D341Med (cell line): ENCODE results near the gene ING1.
A peak's percentile ranks its signal among the peaks of the same experiment; 100 is the strongest.
"Not testable (repeated sequence)": the region's sequence is repeated elsewhere in the genome, so short reads cannot be mapped to it uniquely, and the experiment has no call there.

ENCODE experiments used
- DNase-seq: peaks from one replicate; pipeline ENCODE4 v3.0.0; 2012; ENCODE audit warnings: low spot score

Gene ING1

DNA sequence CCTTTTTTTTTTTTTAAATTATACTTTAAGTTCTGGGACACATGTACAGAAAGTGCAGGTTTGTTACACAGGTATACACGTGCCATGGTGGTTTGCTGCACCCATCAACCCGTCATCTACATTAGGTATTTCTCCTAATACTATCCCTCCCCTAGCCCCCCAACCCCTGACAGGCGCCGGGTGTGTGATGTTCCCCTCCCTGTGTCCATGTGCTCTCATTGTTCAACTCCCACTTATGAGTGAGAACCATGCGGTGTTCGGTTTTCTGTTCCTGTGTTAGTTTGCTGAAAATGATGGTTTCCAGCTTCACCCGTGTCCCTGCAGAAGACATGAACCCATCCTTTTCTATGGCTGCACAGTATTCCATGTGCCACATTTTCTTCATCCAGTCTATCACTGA is 17.7 kb upstream of the ING1 start:
- not testable (repeated sequence) for DNase-seq

DNA sequence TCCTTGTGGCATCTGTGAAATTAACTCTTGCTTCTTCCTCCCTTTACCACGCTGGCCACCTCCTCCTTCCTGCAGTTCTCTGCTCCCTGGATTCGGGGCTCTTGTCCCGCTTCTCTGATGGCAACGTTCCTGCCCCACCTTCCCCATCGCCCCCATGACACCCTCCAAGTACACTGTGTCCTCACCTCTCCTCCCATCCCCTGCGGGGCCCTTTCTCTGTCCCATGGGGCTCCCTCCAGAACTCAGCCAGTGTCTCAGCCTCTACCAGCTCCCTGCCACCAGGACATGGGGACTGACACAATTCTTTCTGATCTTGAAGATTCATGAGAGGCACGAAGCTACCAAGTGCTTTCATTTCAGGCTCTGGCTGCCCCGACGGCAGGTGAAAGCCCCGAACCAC is 16.7 kb upstream of the ING1 start:
- no peak for DNase-seq

DNA sequence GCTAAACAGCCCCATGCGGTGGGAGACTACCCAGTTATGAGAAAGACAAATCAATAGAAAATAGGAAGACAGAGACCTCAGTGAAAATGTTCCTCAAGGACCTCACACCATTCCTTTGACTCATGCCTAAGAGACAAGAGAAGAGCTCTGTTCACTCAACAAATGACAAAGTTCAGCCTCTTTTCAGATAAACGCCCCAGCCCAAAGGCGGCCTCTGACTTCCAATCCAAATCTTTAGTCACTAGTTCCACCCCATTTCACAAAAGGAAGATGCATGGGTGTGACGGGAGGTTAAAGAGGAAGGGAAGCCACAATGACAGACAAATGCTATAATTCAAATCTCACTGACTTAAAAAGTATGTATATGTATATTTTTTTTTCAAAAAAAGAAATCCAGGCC is 15.7 kb upstream of the ING1 start:
- DNase-seq, result no peak

DNA sequence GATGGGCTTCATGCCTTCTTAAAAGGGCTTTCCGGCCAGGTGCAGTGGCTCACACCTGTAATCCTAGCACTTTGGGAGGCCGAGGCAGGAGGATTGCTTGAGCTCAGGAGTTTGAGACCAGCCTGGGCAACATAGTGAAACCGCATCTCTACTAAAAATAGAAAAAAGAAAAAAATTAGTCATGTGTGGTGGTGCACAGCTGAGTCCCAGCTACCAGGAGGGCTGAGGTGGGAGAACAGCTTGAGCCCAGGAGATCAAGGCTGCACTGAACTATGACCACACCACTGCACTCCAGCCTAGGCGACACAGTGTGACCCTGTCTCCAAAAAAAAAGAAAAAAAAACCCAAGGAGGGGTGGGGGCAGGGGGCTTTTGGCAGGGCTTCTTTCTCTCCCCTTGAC is 14.8 kb upstream of the ING1 start:
- DNase-seq, result no peak

DNA sequence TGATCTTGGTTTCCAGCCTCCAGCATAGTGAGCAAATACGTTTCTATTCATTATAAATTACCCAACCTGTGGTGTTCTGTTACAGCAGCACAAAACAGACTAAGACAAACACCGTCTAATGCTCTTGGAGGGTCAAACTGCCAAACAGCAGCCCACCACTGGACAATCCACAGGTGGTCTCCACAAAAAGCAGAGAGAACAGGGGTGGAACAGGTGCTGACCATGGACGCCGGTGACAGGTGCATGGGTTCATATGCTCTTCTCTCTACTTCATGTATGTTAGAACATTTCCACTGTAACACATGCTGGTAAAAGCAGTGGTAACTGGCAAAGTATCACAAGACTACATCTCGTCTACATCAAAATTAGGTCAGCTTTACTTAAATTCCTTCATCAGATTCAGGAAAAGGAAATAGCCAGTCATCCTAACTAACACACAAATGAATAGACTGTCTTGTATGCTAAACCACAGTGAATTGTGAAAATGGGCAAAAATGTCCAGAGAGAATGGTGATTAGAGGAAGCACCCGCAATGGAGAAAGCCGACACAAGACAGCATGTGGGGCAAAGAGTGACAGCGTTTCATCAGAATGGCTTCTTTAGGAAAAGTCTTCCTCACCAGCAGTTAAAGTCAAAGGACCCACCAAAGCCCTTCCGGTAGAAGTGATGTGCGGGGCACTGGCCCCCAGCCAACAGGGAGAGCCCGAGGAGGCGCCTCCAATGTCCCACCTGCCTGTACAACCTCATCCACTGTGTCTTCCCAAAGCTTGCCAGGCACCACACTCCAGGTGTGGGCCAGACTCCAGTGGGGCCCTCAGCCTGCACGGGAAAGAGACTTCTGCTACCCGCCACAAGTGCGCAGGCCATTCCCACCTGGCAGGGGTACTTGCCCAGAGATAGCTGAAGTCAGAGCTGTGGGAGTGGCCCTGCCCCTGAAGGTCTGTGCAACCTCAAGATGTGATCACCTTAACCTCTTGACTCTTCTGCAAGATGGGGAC is 14.1 kb upstream of the ING1 start:
- DNase-seq, result no peak

DNA sequence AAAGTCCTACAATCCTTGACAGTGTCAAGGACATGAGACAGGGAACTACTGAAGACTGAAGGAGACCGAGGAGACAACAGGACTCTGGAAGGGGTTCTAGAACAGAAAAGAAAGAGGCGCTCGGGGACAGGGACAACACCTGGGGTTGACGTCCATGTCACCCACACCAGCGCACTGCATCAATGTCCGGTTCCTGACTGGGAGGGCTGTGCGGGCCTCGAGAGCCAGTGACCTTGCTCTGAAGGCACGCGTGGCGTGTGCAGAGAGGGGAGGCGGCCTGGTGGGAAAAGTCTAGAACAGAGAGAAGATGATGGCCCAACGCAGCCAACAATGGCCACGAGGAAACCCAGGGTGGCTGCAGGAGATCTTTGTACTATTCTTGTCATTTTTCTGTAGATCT is 13.3 kb upstream of the ING1 start:
- DNase-seq, result no peak

DNA sequence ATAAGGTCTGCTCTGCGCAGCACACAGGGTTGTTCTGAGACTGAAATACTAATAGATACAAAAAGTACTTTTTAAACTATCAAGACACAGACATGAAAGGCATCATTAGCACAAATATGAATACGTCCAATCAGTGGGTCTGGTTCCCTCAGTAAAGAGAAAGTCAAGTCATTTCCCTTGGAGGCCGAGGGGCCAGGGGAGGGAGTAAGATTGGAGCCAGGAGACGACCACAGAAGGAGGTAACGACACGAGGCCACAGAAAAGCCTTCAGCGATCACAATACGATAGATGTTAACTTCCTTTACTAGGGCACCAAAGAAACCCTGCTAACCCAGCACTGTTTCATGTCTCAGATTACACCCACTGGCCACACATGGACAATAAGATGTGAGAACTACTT is 12.9 kb upstream of the ING1 start:
- no peak for DNase-seq

DNA sequence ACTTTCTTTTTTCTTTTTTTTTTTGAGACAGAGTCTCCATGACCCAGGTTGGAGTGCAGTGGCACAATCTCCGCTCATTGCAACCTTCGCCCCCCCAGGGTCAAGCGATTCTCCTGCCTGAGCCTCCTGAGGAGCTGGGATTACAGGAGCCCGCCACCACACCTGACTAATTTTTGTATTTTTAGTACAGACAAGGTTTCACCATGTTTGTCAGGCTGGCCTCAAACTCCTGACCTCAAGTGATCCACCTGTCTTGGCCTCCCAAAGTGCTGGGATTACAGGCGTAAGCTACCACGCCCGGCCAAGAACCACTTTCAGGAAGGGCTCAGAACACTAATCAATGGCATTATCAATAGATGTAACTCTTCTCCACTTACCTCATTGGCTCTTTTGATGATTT is 12.4 kb upstream of the ING1 start:
- not testable (repeated sequence) for DNase-seq

DNA sequence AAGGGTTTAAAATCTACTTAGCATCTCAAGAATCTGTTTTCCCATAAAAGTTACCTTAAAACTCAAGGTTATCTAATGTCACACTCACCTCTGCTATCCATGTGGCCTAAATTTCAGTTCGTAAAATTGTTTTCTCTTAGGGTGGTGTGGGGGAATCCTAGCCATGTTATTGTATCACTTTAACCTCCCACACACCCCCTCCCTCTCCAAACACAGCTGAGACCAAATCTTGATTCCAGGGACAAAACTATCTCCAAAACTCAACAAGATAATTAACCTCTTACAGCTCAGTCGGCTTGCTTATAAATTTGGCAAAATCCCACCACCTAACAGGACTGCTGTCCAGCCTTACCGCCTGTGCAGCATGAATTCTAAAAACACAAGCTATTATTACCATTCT is 11.4 kb upstream of the ING1 start:
- DNase-seq, result no peak

DNA sequence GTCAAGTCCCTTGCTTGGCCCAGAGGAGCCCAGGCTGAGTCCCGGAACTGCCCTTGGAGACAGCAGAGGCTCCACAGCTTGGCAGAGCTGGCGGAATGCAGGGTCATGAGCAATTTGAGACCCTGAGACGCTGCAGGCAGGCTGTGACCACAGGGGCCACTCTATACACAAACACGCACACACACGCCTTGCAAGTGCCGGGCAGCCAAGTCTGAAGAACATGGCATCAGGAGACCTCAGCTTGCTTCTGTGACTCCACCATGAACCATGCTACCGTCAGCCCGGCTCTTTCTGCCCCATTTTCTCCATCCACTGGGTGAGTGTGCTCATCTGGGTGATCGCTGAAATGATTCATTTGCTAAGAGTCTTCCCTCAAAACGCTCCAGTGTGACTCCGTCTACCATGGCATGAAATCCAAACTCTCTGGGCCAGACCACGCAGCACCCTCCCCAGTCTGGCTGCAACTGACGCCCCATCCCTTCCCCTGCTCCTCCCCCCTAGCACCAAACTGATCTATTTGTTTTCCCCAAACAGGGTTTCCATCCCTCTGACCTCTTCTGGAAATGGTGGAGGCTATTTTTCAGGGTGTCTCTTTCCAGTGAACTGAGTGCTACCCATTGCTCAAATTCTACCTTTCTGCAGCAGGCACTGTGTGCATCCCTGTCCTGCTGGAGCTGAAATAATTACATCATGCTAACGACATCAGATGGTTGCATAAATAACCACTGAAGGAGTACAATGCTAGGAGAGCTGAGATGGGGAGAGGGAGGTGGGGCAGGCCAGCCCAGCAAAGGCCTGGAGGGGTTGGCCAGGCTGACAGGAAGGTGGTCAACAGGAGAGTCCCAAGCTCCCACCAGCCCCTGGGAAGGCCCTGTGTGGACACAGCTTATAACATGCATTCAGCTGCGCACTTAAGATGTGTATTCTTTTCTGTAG is 10.6 kb upstream of the ING1 start:
- no peak for DNase-seq

DNA sequence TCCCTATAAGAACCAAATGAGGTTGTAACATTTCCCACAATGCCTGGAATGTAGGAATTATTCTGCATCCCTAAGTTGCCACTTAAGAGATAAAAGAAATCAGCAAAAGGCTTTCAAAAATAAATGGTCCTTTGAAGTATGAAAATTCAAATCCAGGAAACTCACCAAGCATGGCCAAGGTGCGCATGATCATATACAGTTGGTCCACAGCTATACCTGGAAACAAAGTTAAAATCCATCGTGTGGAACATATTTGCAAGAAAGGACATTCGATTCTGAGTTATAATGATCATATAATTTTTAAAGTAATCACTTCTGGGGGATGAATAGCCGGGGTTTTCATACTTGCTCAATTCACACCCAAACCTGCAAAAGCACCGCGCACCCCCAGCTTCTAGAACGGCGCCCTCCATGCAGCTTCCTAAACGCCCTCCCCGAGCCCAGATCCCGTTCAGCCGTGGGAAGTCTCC is 8.1 kb upstream of the ING1 start:
- no peak for DNase-seq

DNA sequence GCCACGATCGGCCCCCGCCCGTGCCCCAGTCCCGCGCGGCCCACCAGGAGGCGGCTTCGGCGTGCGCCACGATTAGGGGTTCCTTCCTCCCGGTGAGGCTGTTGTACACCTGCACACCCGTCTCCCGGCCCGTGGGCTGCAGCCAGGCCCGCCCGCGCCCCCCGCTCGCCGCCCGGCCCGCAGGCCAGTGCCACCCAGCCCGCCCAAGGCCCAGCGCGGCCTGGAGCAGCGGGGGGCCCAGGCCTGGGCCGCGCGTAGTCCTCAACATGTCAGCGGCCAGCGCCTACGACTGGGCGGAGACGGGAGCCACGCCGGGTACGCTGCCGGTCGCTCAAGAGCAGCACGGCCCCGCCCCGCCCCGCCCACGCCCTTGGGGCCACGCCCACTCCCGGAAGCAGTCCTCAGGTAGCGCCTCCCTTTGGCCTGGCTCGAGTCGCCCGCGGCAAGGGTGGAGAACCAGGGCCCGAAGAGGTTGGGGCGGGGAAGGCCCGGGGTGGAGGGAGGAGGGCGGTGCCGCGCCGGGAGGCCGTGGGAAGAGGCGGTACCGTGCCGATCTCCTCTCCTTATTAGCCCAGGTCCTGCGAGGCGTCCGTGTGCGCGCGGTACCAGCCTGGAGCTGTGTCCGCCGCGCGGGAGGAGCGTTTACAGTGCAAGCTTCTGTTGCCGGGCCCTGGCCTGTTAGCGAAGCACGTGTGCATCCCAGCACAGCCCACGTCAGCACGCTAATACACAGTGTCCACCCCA is 7.5 kb upstream of the ING1 start, which contains the start of gene CARS2:
Gene CARS2 (minus strand): TSS at position 291 of the 744 bp plus-strand sequence. CDS start 23 bp downstream, at position 268.
- peak; percentile 95 for DNase-seq

DNA sequence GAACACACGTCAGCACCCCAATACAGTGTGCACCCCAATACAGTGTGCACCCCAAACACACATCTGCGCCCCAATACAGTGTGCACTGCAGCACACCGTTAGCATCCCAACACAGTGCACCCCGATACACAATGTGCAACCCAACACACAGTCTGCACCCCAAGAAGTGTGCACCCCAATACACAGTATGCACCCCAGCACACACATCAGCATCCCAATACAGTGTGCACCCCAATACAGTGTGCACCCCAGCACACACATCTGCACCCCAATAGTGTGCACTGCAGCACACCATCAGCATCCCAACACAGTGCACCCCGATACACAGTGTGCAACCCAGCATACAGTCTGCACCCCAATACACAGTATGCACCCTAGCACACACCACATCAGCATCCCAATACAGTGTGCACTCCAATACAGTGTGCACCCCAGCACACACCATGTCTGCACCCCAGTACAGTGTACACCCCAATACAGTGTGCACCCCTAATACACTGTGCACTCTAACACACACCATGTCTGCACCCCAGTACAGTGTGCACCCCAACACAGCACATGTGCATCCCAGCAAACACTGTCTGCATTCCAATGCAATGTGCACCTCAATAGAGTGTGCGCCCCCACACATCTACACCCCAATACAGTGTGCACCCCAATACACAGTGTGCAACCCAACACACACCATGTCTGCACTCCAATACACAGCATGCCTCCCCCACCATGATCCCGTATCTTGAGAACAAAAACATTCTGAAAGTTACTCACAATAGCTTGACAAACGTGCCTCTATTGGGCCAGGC is 6.7 kb upstream of the ING1 start:
- DNase-seq, result no peak

DNA sequence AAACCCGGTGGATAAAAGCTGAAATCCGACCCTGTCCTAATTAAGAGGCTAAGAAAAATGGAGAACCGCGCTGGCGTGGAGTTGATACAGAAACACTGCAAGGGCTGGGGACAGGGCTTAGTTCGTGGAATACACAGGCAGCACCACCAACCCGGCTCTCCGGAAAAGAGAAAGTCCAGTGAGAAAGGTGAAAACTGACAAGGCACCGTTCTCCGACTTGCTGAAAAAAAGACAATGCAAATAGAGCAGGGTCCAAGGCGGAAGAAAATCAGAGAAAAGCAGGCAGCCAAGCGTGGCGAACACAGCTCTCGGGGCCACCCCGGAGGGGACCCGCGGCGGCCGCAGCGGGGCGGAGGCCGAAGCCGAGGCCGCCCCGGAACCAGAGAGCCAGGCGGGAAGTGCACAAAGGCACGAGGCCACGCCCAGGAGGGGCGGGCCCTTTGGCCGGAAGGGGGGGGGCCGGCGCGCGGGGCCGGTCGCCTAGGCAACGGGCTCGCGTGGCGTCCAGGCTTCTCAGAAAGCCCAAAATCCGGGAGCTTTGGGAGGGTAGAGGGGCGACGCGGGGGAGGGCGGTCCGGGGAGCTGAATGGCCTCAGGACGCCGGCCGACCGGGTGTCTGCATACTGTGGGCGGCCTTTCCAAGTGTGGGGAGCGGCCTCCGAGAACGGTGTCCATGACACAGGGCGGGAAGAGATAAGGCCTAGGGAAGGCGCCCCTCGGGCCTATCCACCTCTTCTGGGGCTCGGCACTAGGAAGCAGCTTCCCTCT is 1.2 kb upstream of the ING1 start:
- peak; percentile 91 for DNase-seq

DNA sequence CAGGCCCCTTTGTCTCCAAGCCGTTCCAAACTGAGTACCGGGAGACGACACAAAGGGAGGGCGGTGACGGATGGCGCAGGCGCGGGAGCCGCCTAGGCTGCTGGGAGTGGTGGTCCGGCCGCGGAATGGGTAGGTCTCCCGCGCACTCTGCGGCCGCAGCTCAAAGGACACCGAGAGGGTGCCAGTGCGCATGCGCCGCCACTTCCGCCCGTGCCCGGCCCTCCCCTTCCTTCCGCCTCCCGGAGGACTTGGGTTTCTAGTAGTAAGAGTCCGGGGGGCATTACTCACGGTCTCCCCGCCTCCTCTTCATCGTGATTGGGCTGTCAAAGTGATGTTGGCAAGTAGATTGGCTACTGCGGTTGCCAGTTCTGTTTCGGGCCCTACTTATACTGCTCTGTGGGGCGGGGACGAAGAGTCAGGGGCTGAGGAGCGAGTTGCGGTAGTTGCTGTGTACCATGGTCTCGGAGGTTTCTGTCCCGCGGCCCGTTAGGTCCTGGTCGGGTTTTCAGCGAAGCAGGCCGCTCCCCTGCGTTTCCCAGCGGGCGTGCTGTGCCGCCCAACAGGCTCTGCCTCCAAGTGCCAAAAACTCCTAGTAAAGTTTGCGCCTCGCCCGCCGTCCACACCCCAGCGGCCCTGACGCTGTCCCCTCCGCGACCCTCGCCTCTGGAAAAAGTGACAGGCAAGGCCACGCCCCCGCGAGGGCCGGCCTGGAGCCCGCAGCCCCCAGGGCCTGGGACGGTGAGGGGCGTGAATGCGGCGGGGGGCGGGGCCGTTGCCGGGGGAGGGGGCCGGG is 455 bp upstream of the ING1 start:
- peak; percentile 92 for DNase-seq

DNA sequence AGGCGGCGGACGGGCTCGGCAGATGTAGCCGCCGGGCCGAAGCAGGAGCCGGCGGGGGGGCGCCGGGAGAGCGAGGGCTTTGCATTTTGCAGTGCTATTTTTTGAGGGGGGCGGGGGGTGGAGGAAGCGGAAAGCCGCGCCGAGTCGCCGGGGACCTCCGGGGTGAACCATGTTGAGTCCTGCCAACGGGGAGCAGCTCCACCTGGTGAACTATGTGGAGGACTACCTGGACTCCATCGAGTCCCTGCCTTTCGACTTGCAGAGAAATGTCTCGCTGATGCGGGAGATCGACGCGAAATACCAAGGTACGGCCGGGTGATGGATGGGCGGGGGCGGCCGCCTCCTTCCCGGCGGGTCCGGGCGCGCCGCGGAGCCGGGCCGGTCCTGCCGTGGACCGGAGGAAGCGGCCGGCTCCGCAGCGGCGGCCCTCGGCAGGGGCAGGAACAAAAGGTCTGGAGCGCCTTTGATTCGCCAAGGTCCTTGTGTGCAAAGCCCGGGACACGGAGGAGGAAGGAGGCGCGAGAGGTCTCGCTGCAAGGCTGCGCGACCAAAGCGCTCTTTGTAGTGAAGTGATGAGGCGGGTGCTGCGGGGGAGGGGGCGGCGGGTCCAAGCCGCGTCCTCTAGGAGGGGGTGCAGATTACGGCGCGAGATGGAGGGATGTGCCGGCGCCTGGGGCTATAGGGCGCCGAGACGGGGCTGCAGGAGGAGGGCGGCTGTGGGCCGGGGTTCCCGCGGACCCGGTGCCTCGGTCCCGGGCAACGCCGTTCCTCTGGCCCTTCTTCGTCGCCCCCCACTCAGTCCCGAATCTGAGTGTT is 689 bp downstream of the ING1 start:
- no peak for DNase-seq

DNA sequence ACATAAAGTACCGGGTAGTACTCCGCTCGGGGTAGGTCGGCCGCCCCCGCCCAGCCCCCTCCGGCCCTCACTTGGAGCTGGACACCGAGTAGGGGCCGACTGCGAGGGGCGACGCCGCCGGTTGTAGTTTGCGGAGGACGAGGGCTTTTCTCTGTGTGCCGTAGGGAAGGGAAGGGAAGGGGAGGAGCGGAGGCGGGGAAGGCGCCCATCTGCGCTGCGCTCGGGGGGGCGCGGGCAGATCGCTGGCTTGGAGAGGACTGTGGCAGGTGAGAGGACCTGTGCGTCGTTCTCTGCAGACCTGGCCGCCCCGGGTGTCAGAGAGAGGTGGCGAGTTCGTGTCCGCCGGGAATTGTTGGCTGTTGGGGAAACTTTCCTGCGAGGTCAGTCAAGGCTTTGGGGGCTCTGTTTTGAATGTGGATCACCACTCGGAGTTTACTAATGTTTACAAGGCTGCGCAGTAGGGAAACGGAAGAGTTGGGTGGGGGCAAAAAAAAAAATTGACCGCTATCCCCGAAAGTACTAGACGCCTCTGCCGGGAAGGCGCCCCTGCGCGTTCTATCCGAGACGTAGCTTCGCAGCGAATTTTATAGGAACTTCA is 1.4 kb downstream of the ING1 start:
- DNase-seq, result no peak
